Left ventricle myocardium superior (tissue), 1 donor: Measurements from ENCODE around the gene PRTFDC1. TPM values are rescaled to one million over a fixed set of nuclear protein-coding genes. Genes with fewer than 3 reads are reported as not detected.
"Not testable (repeated sequence)": the region's sequence is repeated elsewhere in the genome, so short reads cannot be mapped to it uniquely, and the experiment has no call there.

Experiments used
- ATAC-seq: fragments of 200-7000 bp; cut with Tn5 transposase; one replicate; pipeline ENCODE4 v1.9.1; 2020; ENCODE audit warnings: mild to moderate bottlenecking, moderate library complexity
- DNase-seq: peaks from one replicate; pipeline ENCODE4 v3.0.0-alpha.2; 2020
- intact Hi-C: fragments of 100-400 bp; cut with micrococcal nuclease; formaldehyde crosslinking; loops from one replicate; pipeline ENCODE4 v1.11.0; 2022
- total RNA-seq: library from RNA; stranded (reverse); fragmentation: NEBNext Ultra II Directional; extraction: Animal tissue kit (Norgen Biotek cat#: 25700); gene quantifications from one replicate; pipeline ENCODE4 v1.2.1, GENCODE V29; 2021
- donor health status: DM: no; HTN: yes; CAD: no; lungs with severe emphysema.

PRTFDC1 gene
- total RNA-seq, 1 donor from 2014 or later = 9.1 TPM

DNA sequence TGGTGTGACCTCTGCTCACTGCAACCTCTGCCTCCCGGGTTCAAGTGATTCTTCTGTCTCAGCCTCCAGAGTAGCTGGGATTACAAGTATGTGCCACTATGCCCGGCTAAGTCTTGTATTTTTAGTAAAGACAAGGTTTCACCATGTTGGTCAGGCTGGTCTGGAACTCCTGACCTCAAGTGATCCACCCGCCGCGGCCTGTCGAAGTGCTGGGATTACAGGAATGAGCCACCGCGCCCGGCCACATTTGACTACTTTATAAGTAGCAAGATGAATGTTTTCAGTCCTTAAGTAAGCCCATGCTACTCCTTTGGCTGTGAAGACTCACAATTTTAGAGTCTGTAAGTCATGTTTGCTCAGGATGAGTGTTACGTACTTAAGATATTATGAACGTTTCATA, 16.5 kb upstream of the PRTFDC1 start:
- DNase-seq, ATAC-seq: not testable (repeated sequence)

DNA sequence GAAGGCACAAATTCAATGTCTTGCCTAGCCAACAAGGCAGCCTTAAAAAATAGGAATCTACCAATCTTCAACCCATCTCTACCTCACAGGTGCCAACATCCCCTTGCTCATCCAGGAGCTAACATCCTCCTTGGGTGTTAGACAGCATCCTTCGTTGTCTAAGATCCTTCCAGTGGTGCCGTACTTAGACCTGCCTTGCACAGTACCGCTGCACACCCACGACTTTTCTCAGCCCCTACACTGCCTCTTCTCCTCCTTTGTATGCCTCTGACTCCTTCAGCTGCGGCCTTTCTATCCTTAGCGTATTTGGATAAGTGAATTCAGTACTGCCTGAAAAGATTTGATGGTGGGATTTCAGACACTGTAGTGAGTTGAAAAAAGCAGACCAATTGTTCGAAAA, 15.9 kb upstream of the PRTFDC1 start:
- ATAC-seq (no peak), DNase-seq (no peak)
- intact Hi-C loops = no loop called here

More for the DNA sequence above, 16.5 kb upstream of the PRTFDC1 start:
- intact Hi-C loops = not testable (repeated sequence)

DNA sequence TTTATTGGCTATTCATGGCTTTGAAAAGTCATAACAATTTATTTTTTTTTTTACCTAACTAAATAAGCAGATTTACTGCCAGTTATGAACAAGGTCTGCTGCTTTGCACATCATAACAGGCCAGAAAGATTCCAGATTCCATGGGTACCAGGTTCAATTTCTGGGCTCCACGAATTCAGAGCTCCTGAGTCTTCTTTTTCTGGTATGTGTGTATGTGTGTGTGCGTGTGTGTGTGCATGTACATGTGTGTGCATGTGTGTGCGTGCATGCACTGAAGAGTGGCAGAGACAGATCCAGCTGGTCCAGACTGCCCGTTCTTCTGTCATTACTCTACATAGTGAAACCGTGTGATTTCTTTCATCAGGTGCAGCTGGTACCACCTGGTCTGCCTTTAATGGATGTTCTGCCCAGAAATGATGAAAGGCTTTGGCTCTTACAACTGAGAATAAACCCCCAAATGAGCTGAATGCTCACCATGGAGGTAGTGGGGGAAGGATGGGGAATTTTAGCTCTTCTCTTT, 14.6 kb upstream of the PRTFDC1 start:
- DNase-seq (no peak), ATAC-seq (no peak)
- intact Hi-C loops = no loop called here

DNA sequence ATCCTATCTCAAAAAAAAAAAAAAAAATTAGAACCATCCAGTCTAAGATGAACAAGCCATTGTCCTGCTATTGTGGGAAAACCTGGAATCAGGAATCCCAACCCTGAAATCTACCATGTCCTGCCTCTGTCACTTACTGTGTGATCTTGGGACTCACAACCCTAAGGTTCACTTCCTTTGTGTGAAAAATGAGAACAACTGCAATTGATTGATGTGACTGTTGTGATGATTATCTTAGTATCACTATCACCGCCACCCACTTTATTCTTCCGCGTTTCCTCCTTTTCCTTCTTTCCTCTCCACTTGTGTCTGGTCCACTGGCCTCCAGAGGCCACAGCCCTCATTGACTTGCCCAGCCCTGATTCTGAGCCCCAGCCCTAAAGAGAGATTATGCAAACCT, 12.6 kb upstream of the PRTFDC1 start:
- DNase-seq = no peak
- intact Hi-C loops = no loop called here
- ATAC-seq = no peak

DNA sequence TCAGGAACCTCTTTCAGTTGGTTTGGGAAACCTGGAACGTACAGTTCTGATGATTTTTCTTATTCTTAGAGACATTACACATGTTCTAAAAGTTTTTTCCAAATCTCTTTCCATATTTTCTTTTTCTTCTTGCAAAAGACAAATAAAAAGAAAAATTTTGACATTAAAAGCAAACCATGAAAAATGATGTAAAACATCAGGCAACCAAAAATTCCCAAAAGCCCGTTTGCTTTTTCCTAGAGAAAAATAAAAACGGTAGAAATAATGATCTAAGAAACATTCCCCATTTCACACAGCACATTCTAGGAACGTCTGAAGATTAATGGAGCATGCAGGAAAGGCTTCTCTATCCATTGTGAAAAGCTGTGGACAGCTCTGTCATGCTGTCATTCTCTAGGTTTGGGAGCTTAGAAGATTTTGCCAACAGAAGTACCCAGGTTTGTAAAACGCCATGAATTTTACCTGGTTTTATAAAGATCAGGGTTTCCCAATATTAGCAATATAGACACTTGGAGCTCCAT, 11.2 kb upstream of the PRTFDC1 start:
- DNase-seq = no peak
- no peak for ATAC-seq
- intact Hi-C loops = no loop called here

DNA sequence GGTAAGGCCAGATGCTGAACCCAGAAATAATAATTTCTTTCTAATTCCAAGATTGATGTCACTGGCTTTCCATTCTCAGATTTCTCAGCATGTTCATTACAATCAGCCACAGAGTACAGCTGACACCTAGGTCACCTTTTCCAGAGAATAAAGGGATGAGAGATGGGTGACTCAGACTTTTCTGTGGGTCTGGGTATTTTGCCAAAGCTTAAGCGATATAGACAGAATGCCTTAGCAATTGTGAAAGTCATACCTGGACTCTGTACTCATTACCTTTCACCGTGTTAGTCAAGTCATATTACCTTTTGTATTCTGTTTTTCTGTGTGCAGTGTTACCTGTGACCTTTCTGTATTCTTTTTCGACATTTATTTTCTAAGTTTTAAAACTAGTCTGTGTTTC, 10.6 kb upstream of the PRTFDC1 start:
- DNase-seq = no peak
- no peak for ATAC-seq
- intact Hi-C loops = no loop called here

DNA sequence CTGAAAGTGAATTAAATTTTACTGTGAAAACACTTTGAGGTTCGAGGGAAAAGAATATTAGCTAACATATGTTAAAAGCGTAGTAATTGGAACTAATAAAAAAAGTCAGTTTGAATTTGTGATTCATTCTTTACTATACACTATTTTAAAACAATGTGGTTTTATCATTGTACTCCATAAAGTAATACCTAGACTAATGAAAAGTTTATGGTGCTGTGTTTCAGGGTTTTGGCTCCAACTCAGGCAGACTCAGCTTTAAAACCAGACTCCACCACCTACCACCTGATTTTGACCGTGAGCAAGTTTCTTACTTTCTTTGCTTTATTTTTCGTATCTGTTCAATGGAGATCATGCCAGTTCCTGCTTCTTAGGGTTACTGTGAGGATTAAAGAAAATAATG, 9.2 kb upstream of the PRTFDC1 start:
- intact Hi-C loops = no loop called here
- no peak for ATAC-seq

DNA sequence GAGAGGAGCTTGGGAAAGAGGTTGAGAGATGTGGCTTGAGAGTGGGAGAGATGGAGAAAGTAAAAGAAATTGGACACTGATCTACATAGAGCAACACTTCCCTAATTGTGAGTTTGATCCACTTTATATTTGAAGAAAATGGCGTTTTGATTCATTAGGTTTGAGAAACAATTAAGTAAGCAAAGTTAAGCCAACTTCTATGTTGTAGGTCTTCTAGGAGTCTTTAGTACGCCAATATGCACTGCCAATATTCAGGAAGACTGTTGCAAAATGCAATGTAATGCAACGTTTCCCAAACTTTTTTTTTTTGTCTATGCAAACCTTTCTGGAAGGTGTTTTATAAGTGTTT, 7.0 kb upstream of the PRTFDC1 start:
- intact Hi-C loops = no loop called here
- ATAC-seq (no peak), DNase-seq (no peak)

More for the DNA sequence above, 9.2 kb upstream of the PRTFDC1 start:
- no peak for DNase-seq

DNA sequence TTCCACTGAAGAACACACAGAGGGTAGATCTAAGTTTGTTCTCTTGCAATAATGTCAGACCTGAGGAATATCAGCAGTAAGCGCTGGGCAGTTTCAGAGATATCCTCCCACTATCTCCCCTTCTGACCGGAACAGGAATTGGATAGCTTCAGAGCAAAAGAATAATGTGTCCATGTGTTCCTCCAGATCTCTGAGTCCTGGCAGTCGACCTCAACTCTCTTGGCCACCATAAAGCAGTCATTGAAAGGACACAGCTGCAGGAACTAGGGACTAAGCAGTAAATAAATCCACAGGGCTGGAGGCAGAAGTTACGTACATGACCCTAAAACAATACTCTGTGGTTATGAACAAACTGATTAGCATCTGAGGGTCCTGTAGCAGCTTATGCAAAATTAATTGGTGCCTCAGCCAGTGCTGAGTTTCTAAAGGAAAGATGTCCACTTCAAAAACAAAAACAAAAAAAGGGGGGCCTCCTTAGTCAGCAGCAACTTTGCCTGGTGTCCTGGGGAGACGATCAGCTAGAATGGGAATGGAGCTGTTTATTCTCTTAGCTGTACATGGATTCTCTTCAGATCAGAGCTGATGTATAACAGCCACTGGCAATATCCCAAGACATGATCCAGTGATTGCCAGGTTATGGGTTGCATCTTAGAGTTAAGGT, 6.4 kb upstream of the PRTFDC1 start:
- ATAC-seq (peak; percentile 95), DNase-seq (no peak)
- intact Hi-C loops = no loop called here

DNA sequence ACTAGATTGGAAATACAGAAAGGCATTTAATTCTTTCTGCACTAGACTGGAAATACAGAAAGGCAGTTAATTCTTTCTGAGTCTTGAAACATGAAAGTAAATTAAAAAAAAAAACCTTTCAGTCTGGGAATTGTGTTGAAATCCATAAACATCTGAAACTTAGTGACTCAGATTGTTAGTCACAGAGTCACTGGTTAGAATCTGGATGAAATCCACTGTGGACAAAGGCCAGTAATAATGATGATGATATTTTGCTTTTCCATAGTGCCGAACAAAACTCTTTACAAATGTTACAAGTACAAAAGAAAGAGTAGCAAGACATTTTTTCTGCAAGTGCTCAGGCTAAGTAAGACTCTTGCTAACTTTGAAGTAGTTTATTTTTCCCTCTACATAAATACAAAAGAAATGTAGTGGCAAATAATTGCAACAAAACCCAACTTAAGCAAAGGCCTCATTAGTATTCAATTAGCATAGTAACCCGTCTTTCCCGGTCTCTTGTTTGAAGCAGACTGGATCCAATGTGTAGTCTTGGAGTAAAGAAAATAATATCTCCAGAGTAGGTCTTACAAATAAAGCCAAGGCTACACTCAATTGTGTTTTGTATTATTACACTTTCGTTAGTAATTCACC, 5.8 kb upstream of the PRTFDC1 start:
- intact Hi-C loops = no loop called here
- DNase-seq (no peak), ATAC-seq (peak; percentile 79)

DNA sequence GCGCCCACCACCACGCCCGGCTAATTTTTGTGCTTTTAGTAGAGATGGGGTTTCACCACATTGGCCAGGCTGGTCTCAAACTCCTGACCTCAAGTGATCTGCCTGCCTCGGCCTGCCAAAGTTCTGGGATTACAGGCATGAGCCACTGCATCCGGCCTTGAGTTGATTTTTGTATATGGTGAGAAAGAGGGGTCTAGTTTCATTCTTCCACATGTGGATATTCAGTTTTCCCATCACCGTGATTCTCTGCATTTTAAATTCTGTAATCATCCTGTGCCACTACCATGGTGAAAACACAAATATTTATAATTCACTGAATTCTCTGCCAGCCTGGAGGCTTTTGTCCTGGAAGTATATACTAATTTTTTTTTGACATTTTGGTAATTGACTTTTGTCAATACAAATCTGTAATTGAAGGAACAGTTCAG, 5.2 kb upstream of the PRTFDC1 start:
- DNase-seq, intact Hi-C loops, ATAC-seq: not testable (repeated sequence)

DNA sequence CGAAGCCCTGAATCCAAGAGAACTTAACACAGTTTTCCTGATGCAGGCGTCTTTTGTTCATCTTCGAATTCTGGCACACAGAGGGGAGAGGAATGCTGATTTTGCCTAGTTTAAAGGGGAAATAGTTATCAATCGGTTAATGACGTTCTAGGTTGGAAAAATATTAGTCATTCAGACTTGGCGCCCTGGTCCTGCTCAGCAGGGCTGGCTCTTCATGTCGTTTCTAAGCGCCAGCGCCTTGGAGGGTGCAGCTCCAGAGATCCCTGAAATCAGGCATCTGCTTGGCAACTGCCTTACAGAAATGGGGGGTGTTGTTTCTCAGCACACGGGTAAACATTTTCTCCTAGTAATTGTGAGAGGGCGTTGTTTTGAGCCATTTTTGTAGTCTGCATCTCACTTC, 1.3 kb upstream of the PRTFDC1 start:
- intact Hi-C loops = no loop called here
- no peak for DNase-seq
- ATAC-seq = peak; percentile 17

DNA sequence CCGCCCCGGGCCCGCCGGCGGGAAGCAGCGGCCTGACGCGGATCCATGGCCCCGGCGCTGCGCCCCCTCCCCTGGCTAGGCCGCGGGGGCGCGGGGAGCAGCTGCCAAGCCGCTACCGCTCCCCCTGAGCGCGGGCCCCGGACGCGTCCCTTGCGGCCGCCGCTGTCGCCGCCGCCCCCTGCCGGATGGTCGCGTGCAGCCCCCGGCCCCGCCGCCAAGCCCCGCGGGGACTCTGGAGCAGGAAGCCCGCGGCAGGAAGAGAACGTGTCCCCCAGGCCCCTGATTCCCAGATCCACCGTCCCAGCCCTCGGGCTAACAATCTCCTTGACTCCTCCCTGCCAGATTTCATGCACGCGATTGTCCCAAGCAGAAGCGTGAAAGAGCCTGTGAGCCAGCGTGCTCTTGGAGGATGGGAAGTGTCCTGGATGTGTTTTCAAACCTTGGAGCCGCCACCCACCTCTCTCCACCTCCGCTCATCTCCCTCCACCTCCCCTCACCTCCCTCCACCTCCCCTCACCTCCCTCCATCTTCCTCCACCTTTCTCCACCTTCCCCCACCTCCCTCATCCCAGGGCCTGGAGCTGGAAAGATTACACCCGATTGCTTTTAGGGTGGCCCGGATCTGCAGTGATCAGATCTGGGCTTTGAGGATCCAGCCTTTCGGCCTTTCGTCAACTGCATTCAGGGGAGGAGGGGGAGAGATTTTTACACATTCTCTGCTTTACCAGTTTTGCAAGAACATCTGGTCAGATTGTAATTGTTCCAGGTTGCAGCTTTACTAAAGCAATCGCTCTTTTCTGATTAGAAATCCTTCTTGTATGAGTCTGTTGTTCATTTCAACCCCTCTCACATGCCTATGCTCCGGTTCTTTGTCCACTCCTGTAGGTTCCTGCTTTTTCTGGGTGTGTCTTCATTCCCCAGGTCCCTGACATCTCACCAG, 570 bp upstream of the PRTFDC1 start:
- intact Hi-C loops = no loop called here
- peak; percentile 73 for DNase-seq
- peak; percentile 73 for ATAC-seq

DNA sequence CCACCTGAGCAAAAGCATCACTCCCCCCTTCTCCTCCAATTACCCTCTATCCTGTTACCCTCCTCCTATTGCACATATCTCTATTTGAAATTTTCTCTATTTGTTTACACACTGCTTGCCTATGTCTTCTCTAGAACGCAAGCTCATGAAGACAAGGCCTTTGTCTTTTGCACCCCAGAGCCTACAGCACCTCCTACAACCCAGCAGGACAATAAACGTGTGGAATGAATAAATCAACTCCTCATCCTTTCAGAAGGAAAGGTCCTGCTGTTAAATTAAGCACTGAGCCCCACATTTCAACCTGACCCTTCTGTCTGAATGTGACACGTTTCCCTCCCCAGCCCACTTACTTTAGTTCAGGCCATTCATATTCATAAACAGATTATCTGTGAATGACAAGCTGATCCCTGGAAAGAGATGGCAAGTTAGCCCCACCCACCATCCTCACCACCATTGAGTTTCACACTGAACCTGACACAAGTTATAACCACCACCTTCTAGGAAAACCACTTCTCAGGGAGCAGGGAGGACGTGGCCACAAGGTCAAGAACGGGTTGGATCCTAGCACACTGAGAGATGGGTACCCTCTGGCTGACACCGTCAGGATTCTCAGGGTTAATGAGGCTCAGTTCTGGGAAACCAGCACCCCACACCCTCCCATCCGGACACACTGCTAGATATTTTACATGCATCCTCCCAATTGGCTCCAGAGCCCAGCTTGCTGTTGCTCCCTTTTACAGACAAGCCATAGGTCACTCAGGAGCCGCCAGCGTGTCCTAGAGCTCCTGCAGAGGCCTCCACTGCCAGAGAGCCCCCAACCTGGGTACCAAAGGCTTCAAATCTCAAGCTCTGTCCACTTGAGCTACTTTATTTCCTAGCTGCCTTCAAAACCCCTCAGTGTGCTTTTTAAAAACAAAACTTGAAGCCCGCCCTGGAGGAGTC, 934 bp downstream of the PRTFDC1 start:
- ATAC-seq = peak; percentile 24
- intact Hi-C loops = no loop called here
- DNase-seq = peak; percentile 43

DNA sequence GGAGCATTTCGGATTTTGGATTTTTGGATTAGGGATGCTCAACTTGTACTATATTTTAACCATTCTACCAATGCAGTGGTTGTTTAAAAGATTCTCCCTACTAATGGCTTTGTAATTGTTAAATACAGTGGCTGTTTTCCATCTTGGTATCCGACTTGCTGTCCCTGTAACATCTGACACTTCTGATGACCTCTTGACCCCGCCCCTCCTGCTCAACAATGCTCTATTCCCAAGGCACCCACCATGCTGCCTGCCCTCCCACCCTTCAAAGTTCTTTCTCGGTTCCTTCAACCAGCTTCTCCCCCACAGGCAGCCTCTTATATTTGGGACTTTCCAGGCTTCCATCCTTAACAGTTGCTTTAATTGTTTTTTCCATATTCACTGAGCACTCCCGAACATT, 2.0 kb downstream of the PRTFDC1 start:
- DNase-seq = no peak
- no peak for ATAC-seq
- intact Hi-C loops = no loop called here

DNA sequence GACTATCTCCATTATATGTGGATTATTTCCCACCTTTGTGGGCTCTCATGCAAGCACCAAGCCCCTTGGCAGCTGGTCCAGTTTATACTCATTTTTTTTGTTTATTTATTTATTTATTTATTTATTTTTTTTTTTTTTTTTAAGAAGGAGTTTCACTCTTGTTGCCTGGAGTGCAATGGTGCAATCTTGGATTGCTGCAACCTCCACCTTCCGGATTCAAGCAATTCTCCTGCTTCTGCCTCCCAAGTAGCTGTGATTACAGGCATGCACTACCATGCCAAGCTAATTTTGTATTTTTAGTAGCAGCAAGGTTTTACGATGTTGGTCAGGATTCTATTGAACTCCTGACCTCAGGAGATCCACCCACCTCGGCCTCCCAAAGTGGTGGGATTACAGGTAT, 2.8 kb downstream of the PRTFDC1 start:
- ATAC-seq (no peak), DNase-seq (no peak)
- intact Hi-C loops = no loop called here

DNA sequence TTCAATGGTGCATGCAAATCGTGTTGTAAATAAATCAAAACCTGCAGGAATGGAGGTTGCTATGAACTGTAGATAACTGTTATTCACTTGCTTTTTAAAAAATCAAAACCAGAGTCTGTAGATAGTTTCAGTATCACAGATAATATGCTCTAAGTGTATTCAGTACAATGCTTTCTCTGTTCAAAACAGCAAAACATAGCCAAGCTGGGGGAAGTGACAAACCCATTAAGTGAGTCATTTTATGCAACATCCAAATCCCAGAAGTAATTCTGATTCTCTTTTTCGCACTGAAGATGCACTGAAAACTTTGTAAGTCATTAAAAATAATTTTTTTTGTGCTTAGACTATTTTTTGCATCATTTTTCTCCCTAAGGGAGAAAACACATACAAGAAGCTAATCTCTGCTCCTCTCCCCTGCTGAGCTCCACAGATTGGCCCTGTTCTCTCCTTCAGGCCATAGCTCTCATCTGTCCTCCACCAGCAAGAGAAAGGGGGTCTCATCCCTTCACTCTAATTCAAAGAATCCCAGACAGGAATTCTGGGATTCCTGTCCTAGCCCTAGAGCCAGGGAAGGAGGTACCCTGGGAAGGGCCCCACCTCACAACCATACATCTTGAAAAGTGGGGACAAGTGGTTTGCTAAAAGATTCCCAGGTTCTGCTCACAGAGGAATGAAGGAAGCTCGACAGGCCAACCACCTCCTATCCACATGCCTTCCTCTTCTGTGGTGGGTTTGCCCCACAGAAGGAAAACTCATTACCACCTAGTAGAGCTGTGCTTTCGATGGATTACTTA, 4.9 kb downstream of the PRTFDC1 start:
- DNase-seq = no peak
- intact Hi-C loops = no loop called here
- ATAC-seq = peak; percentile 78
